H1 (cell line): Measurements from ENCODE around the gene DGCR8. TPM values are rescaled to one million over a fixed set of nuclear protein-coding genes. Genes with fewer than 3 reads are reported as not detected.

Source experiments
- ASH2L ChIP-seq: fragments of 200-600, 300-600 bp; sonication (generic); IDR thresholded peaks from one replicate; pipeline ENCODE4 v1.7.1; 2017; ENCODE audit warnings: low read length
- BRCA1 ChIP-seq: IDR thresholded peaks from 2 replicates; pipeline ENCODE4 v1.6.1; 2012; ENCODE audit warnings: low read depth, low read length, improper control_type of control experiment
- CBX5 ChIP-seq: fragments of 300-800, 300-1000 bp; sonication (generic); IDR thresholded peaks from 2 replicates; pipeline ENCODE4 v1.7.1; 2016; ENCODE audit warnings: antibody characterized with exemption, low read length, low read depth
- CHD1 ChIP-seq: IDR thresholded peaks from 2 replicates; pipeline ENCODE4 v1.6.1; 2012; ENCODE audit warnings: low read depth, low read length, improper control_type of control experiment
- CREB1 ChIP-seq: IDR thresholded peaks from 2 replicates; pipeline ENCODE4 v1.6.1; 2012; ENCODE audit warnings: inconsistent platforms
- CTBP2 ChIP-seq: IDR thresholded peaks from 2 replicates; pipeline ENCODE4 v1.7.0; 2011; ENCODE audit warnings: borderline replicate concordance, mild to moderate bottlenecking, moderate library complexity, mixed read lengths, low read length; ENCODE audit not compliant: insufficient read depth, insufficient read length
- KDM1A ChIP-seq: fragments of 200-600, 300-600 bp; sonication (generic); IDR thresholded peaks from 2 replicates; pipeline ENCODE4 v1.7.1; 2016; ENCODE audit warnings: mild to moderate bottlenecking, low read length, borderline replicate concordance
- NANOG ChIP-seq: IDR thresholded peaks from 2 replicates; pipeline ENCODE4 v1.6.1; 2011; ENCODE audit warnings: low read length, low read depth, mild to moderate bottlenecking, inconsistent platforms; ENCODE audit not compliant: insufficient read depth, poor library complexity, severe bottlenecking
- RAD21 ChIP-seq, 2 experiments: IDR thresholded peaks in 1 of 2; conservative IDR thresholded peaks in 1 of 2; 2 replicates each; pipeline ENCODE4 v1.6.1; 2011; ENCODE audit warnings: low read depth in 2 of 2, low read length in 2 of 2, improper control_type of control experiment in 1 of 2, inconsistent platforms in 1 of 2, mild to moderate bottlenecking in 1 of 2, moderate library complexity in 1 of 2
- RNF2 ChIP-seq: fragments of 200-900, 300-1000 bp; sonication (generic); IDR thresholded peaks from 2 replicates; pipeline ENCODE4 v1.7.1; 2016; ENCODE audit warnings: borderline replicate concordance, low read depth, mild to moderate bottlenecking, antibody characterized with exemption, low read length; ENCODE audit not compliant: poor library complexity, severe bottlenecking; ENCODE audit errors: missing control alignments
- SIN3A ChIP-seq, 2 experiments: IDR thresholded peaks in 1 of 2; conservative IDR thresholded peaks in 1 of 2; 2 replicates each; pipeline ENCODE4 v1.6.1; 2011 to 2012; ENCODE audit warnings: low read length in 2 of 2, improper control_type of control experiment in 1 of 2, low read depth in 1 of 2, mild to moderate bottlenecking in 1 of 2
- SIX5 ChIP-seq: IDR thresholded peaks from 2 replicates; pipeline ENCODE4 v1.6.1; 2011; ENCODE audit warnings: mild to moderate bottlenecking, low read depth, low read length
- SRF ChIP-seq: IDR thresholded peaks from 2 replicates; pipeline ENCODE4 v1.6.1; 2011; ENCODE audit warnings: mild to moderate bottlenecking, low read depth, low read length, moderate library complexity
- TBP ChIP-seq: IDR thresholded peaks from 2 replicates; pipeline ENCODE4 v1.6.1; 2011; ENCODE audit warnings: low read depth, low read length, improper control_type of control experiment
- TEAD4 ChIP-seq: IDR thresholded peaks from 2 replicates; pipeline ENCODE4 v1.6.1; 2012; ENCODE audit warnings: low read depth, low read length, inconsistent platforms, mixed read lengths
- YY1 ChIP-seq: IDR thresholded peaks from 2 replicates; pipeline ENCODE4 v1.6.1; 2011; ENCODE audit warnings: low read depth, mild to moderate bottlenecking, low read length
- polyA plus RNA-seq, 7 experiments: library from polyadenylated mRNA; depleted of rRNA in 3 of 7; stranded (reverse) in 5 of 7; unstranded in 2 of 7; fragments of >200 nt in 5 of 7; fragments of 200-250 nt in 2 of 7; gene quantifications; 1 replicate in 5 of 7; 2 replicates in 1 of 7; 4 replicates in 1 of 7; pipeline versions ENCODE4 v1.2.1 to v1.2.3, GENCODE V29; 2011 to 2013; ENCODE audit warnings: missing spikeins in 2 of 7, mixed read lengths in 2 of 7
- total RNA-seq: library from RNA; stranded (reverse); fragmentation: NEBNext Ultra II Directional; extraction: Animal tissue kit (Norgen Biotek cat#: 25700); gene quantifications from 2 replicates; pipeline ENCODE4 v1.2.1, GENCODE V29; 2021
- TF ChIP-seq, protein P1 (sequence below), 3 experiments: IDR thresholded peaks; 1 replicate in 2 of 3; 2 replicates in 1 of 3; pipeline versions ENCODE4 v1.5.1 to v1.6.1; 2011; ENCODE audit warnings: low read length in 3 of 3, mild to moderate bottlenecking in 3 of 3, inconsistent platforms in 2 of 3, low read depth in 1 of 3, moderate library complexity in 1 of 3; ENCODE audit not compliant: insufficient read depth in 1 of 3; ENCODE audit errors: control extremely low read depth in 1 of 3
- TF ChIP-seq, protein P2 (sequence below): IDR thresholded peaks from 2 replicates; pipeline ENCODE4 v1.6.1; 2012; ENCODE audit warnings: low read length, inconsistent platforms

DGCR8 gene
- total and polyA plus RNA-seq, 2 of the 8 experiments (the other 6 are each of a cell fraction or from before 2014, with no cell fraction given) = 23.7 to 43.7 TPM

DNA sequence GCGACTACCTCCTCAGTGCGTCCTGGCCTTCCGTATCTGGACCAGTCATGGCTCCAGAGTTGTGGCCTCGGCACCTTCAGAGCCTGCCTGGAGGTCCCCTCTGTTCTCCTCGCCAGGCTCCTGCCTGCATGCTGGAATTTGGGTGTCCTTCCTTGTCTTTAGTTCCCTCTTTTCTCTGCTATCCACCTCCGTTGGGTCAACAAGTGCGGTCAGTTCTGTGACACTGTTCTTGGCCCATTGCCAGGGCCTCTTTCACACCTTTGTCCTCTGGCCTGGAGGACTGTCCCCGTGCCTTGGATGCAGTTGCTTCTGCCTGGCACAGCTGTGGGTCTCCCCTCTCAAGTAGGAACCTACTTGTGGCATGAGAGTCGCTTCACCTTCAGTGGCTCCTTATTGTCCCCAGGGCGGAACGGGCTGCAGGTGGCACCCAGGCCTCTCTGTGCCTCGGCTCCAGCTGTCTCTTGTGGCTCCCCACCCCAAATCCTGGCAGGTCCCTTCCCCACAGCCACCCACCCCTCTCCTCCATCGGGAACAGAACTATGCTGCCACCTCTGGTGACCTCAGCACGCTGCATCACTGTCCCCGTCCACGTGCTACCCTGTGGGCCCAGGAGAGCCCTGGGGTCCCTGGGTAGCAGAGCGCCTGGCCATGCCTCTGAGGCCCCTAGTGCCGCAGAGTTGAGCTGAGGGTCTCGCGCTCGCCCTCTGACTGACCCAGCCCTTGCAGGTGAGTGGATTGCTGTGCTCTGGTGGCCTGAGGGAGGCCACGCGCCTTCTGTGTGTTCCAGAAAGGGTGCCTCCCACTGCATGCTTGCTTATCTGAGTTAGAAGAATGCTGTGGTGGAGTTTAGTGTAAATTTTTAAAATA is 4.7 kb downstream of the DGCR8 start (continued):
- no peak for TF ChIP-seq CHD1
- no peak for TF ChIP-seq RNF2
- no peak for TF ChIP-seq NANOG
- no peak for TF ChIP-seq SIX5
- TF ChIP-seq BRCA1 = no peak
- no peak for TF ChIP-seq ASH2L
- TF ChIP-seq RAD21 (IDR thresholded peaks at IDR 0.05 in 1 of 2, conservative IDR thresholded peaks at IDR 0.05 in 1 of 2; ENCODE audit: low read depth in 2 of 2, low read length in 2 of 2) = peak; percentile 56 to 62
- no peak for TF ChIP-seq KDM1A
- no peak for TF ChIP-seq TEAD4
- TF ChIP-seq CREB1 = peak; percentile 59; the same call in 1 of the 2 replicates
- TF ChIP-seq, protein P1, sequence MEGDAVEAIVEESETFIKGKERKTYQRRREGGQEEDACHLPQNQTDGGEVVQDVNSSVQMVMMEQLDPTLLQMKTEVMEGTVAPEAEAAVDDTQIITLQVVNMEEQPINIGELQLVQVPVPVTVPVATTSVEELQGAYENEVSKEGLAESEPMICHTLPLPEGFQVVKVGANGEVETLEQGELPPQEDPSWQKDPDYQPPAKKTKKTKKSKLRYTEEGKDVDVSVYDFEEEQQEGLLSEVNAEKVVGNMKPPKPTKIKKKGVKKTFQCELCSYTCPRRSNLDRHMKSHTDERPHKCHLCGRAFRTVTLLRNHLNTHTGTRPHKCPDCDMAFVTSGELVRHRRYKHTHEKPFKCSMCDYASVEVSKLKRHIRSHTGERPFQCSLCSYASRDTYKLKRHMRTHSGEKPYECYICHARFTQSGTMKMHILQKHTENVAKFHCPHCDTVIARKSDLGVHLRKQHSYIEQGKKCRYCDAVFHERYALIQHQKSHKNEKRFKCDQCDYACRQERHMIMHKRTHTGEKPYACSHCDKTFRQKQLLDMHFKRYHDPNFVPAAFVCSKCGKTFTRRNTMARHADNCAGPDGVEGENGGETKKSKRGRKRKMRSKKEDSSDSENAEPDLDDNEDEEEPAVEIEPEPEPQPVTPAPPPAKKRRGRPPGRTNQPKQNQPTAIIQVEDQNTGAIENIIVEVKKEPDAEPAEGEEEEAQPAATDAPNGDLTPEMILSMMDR (IDR thresholded peaks at IDR 0.05; ENCODE audit: control extremely low read depth in 1 of 3, insufficient read depth in 1 of 3, low read depth in 1 of 3, low read length in 3 of 3) = peak; percentile 69 to 89 (median 78)
- TF ChIP-seq, protein P2, sequence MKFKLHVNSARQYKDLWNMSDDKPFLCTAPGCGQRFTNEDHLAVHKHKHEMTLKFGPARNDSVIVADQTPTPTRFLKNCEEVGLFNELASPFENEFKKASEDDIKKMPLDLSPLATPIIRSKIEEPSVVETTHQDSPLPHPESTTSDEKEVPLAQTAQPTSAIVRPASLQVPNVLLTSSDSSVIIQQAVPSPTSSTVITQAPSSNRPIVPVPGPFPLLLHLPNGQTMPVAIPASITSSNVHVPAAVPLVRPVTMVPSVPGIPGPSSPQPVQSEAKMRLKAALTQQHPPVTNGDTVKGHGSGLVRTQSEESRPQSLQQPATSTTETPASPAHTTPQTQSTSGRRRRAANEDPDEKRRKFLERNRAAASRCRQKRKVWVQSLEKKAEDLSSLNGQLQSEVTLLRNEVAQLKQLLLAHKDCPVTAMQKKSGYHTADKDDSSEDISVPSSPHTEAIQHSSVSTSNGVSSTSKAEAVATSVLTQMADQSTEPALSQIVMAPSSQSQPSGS = no peak
- TF ChIP-seq CTBP2 = no peak
- peak in 1 of 2 experiments; percentile 77; a peak in 2 of 4 replicates for TF ChIP-seq SIN3A (conservative IDR thresholded peaks at IDR 0.05 in 1 of 2, IDR thresholded peaks at IDR 0.05 in 1 of 2; ENCODE audit: low read depth in 1 of 2, low read length in 2 of 2)
- TF ChIP-seq YY1 = no peak
- TF ChIP-seq SRF = no peak
- no peak for TF ChIP-seq TBP
- TF ChIP-seq CBX5 = no peak
